IMR-90 (cell line): Measurements from ENCODE around the gene LRRC75A.

ENCODE experiments used
- CEBPB ChIP-seq: IDR thresholded peaks from 2 replicates; pipeline ENCODE4 v1.6.1; 2012; ENCODE audit warnings: low read depth, low read length, improper control_type of control experiment
- ELK1 ChIP-seq: fragments of 150-350 bp; IDR thresholded peaks from 2 replicates; pipeline ENCODE4 v1.6.1; 2016; ENCODE audit warnings: low read depth, mild to moderate bottlenecking, low read length, moderate library complexity, borderline replicate concordance
- FOS ChIP-seq: fragments of 150-350 bp; IDR thresholded peaks from 2 replicates; pipeline ENCODE4 v1.6.1; 2016; ENCODE audit warnings: low read depth, low read length
- MXI1 ChIP-seq: IDR thresholded peaks from 2 replicates; pipeline ENCODE4 v1.6.1; 2012; ENCODE audit warnings: low read depth, mild to moderate bottlenecking, low read length, moderate library complexity, borderline replicate concordance
- POLR2A ChIP-seq: IDR thresholded peaks from 2 replicates; pipeline ENCODE4 v1.6.1; 2012; ENCODE audit warnings: mild to moderate bottlenecking, low read depth, low read length
- RCOR1 ChIP-seq: IDR thresholded peaks from 2 replicates; pipeline ENCODE4 v1.6.1; 2012; ENCODE audit warnings: mild to moderate bottlenecking, low read length, improper control_type of control experiment; ENCODE audit not compliant: insufficient replicate concordance
- RFX5 ChIP-seq: IDR thresholded peaks from 2 replicates; pipeline ENCODE4 v1.8.0; 2012; ENCODE audit warnings: low read depth, mild to moderate bottlenecking, low read length, moderate library complexity
- USF2 ChIP-seq: fragments of 150-350 bp; IDR thresholded peaks from 2 replicates; pipeline ENCODE4 v1.6.1; 2017; ENCODE audit warnings: mild to moderate bottlenecking, antibody characterized with exemption, low read length, low read depth
- TF ChIP-seq, protein P1 (sequence below): conservative IDR thresholded peaks from 2 replicates; pipeline ENCODE4 v1.5.1; 2012; ENCODE audit warnings: mild to moderate bottlenecking, low read depth, low read length, improper control_type of control experiment

GRCh38 chr17:16430650-16431049, 61.3 kb downstream of the LRRC75A start:
- TF ChIP-seq CEBPB (no peak), ELK1 (no peak), POLR2A (no peak), FOS (no peak), MXI1 (no peak), RCOR1 (no peak), USF2 (no peak), RFX5 (no peak)
- TF ChIP-seq, protein P1, sequence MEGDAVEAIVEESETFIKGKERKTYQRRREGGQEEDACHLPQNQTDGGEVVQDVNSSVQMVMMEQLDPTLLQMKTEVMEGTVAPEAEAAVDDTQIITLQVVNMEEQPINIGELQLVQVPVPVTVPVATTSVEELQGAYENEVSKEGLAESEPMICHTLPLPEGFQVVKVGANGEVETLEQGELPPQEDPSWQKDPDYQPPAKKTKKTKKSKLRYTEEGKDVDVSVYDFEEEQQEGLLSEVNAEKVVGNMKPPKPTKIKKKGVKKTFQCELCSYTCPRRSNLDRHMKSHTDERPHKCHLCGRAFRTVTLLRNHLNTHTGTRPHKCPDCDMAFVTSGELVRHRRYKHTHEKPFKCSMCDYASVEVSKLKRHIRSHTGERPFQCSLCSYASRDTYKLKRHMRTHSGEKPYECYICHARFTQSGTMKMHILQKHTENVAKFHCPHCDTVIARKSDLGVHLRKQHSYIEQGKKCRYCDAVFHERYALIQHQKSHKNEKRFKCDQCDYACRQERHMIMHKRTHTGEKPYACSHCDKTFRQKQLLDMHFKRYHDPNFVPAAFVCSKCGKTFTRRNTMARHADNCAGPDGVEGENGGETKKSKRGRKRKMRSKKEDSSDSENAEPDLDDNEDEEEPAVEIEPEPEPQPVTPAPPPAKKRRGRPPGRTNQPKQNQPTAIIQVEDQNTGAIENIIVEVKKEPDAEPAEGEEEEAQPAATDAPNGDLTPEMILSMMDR, result no peak
